SW480 (cell line): ENCODE results near the gene NEMF.
A peak's percentile ranks its signal among the peaks of the same experiment; 100 is the strongest.
"Not testable (repeated sequence)": the region's sequence is repeated elsewhere in the genome, so short reads cannot be mapped to it uniquely, and the experiment has no call there.

Source experiments
- DNase-seq: peaks from one replicate; pipeline ENCODE4 v3.0.0-alpha.2; 2016; ENCODE audit warnings: low spot score

NEMF gene

GRCh38 chr14:49852301-49853157 is at the start of gene NEMF:
Gene NEMF, minus strand, starts transcription at chr14:49852788. Its CDS starts 35 bp downstream, at chr14:49852753.
- DNase-seq: peak; percentile 79

GRCh38 chr14:49900973-49901372 is 48.4 kb upstream of the NEMF start:
- no peak for DNase-seq

- no peak for DNase-seq
These were observed 45.9 kb upstream of the NEMF start for GRCh38 chr14:49898485-49898884.

GRCh38 chr14:49897965-49898364 is 45.4 kb upstream of the NEMF start:
- DNase-seq: no peak

GRCh38 chr14:49897414-49897813 is 44.8 kb upstream of the NEMF start:
- DNase-seq: no peak

- no peak for DNase-seq
These were observed 44.4 kb upstream of the NEMF start for GRCh38 chr14:49896966-49897365.

- DNase-seq: not testable (repeated sequence)
These were observed 43.7 kb upstream of the NEMF start for GRCh38 chr14:49896272-49896671.

- no peak for DNase-seq
These were observed 42.9 kb upstream of the NEMF start for GRCh38 chr14:49895480-49895879.

GRCh38 chr14:49894214-49895107 is 41.9 kb upstream of the NEMF start:
- DNase-seq: not testable (repeated sequence)

- peak; percentile 65 for DNase-seq
These were observed 41.0 kb upstream of the NEMF start for GRCh38 chr14:49893309-49894213.

GRCh38 chr14:49892636-49893308 is 40.2 kb upstream of the NEMF start, which contains the start of gene ARF6:
Gene ARF6, plus strand, starts transcription at chr14:49893082. Its CDS starts 655 bp downstream, at chr14:49893737.
- peak; percentile 94 for DNase-seq

- peak; percentile 75 for DNase-seq
These were observed 39.7 kb upstream of the NEMF start for GRCh38 chr14:49892301-49892635.

- no peak for DNase-seq
These were observed 35.7 kb upstream of the NEMF start for GRCh38 chr14:49888293-49888692.

- DNase-seq: no peak
These were observed 33.9 kb upstream of the NEMF start for GRCh38 chr14:49886523-49886922.

- DNase-seq: no peak
These were observed 30.5 kb upstream of the NEMF start for GRCh38 chr14:49882826-49883694.

- no peak for DNase-seq
These were observed 28.9 kb upstream of the NEMF start for GRCh38 chr14:49881350-49882001.

- DNase-seq: no peak
These were observed 27.9 kb upstream of the NEMF start for GRCh38 chr14:49880267-49881064.

GRCh38 chr14:49879646-49880204 is 27.1 kb upstream of the NEMF start:
- peak; percentile 72 for DNase-seq
